ENCODE measurements around the gene MLPH.

DNA sequence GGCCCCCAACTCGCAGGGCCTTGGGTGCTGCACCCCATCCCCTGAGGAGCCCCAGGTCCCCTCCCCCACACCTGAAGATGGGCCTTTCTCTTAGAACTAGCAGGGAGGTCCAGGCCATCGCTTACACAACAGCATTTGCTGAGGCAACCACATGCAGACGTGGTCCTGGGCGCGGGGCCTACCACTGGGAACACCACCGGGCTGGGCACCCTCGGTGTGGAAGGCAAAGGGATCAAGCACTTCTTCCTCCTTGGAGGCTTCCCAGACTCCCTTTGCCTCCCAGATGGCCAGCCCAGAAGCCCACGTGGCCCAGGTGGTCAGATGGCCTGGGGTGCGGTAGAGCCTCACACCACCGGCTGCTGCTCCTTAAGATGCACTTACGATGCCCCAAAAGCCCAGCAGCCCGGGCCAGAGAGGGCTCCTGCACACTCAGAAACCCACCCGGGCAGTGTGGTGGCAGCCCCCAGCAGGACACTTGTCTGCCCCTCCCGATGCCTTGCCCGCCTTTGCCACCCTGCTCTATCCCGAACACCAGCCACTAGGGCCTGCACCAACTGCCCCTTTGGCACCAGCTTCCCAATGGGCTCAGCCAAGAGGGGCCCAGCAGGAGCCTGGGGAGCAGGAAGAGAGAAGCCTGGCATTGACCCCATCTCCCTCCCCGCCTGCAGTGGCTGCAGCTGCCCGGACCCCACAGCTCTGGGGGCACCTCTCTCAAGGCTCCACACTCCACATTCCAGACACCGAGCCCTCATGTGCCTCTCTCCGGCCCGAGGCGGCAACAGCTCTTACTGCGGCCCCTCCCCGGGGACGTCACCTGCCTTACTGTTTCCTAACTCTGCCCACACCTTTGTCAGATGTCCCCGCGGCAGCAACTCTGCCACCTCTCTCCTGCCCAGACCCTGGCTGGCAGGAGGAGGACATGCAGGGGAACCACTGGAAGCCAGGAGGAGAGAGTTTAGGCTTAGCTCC, 13.9 kb upstream of the MLPH start:
- no peak for TF ChIP-seq POLR2A (IDR thresholded peaks at IDR 0.05; ENCODE audit: low read length)
- no peak for TF ChIP-seq GATA1 (IDR thresholded peaks at IDR 0.05; ENCODE audit: low read depth, low read length)

Data from erythroblast (primary cell).